Breast epithelium (tissue), 4 donors: Measurements from ENCODE around the gene NID2. TPM values are rescaled to one million over a fixed set of nuclear protein-coding genes. Genes with fewer than 3 reads are reported as not detected.
A peak's percentile ranks its signal among the peaks of the same experiment; 100 is the strongest.

Experiments used
- DNase-seq, 2 donors: peaks; one replicate each; pipeline ENCODE4 v3.0.0-alpha.2; 2019; ENCODE audit warnings: low spot score in 2 of 2
- H3K27ac ChIP-seq, 2 donors: fragments of 200-600 bp; sonication (generic) in 1 of 2; one replicate each; pipeline ENCODE4 v1.5.1; 2016 to 2019; ENCODE audit warnings: mild to moderate bottlenecking in 1 of 2
- H3K27me3 ChIP-seq, 2 donors: fragments of 200-600 bp; sonication (generic) in 1 of 2; one replicate each; pipeline versions ENCODE4 v1.5.1 to v1.6.0; 2017 to 2019; ENCODE audit warnings: control low read depth in 1 of 2, mild to moderate bottlenecking in 1 of 2
- H3K36me3 ChIP-seq: fragments of 200-600 bp; one replicate; pipeline ENCODE4 v1.5.1; 2019
- H3K4me1 ChIP-seq, 2 donors: fragments of 200-600 bp; sonication (generic); one replicate each; pipeline ENCODE4 v1.5.1; 2016 to 2019; ENCODE audit warnings: control low read depth in 1 of 2
- H3K4me3 ChIP-seq, 3 donors: fragments of 200-600 bp; sonication (generic); 1 replicate in 2 of 3; 2 replicates in 1 of 3; pipeline ENCODE4 v1.5.1; 2016 to 2019; ENCODE audit warnings: mild to moderate bottlenecking in 3 of 3, moderate library complexity in 2 of 3
- H3K9me3 ChIP-seq, 2 donors: fragments of 200-600 bp; sonication (generic) in 1 of 2; one replicate each; pipeline ENCODE4 v1.5.1; 2016 to 2019; ENCODE audit warnings: control low read depth in 1 of 2
- POLR2A ChIP-seq: fragments of 450-650 bp; IDR thresholded peaks from one replicate; pipeline ENCODE4 v1.6.1; 2016; ENCODE audit warnings: antibody characterized with exemption, mild to moderate bottlenecking, moderate library complexity
- POLR2AphosphoS5 ChIP-seq, 3 donors: sonication (generic); formaldehyde crosslinking; IDR thresholded peaks; one replicate each; pipeline ENCODE4 v1.6.1; 2017; ENCODE audit warnings: antibody characterized with exemption in 3 of 3
- intact Hi-C: fragments of 100-400 bp; cut with DNase I; formaldehyde crosslinking; loops from one replicate; pipeline ENCODE4 v1.15.1; 2023; ENCODE audit warnings: low total_unique reads
- total RNA-seq, 3 donors: library from RNA; depleted of rRNA; stranded (reverse); fragments of >200 nt; gene quantifications; one replicate each; pipeline ENCODE4 v1.1.0, GENCODE V29; 2016
- TF ChIP-seq, protein P1 (sequence below), 3 donors: fragments of 450-650 bp; IDR thresholded peaks; one replicate each; pipeline ENCODE4 v1.5.1; 2016 to 2017; ENCODE audit warnings: antibody characterized with exemption in 3 of 3, mild to moderate bottlenecking in 3 of 3, moderate library complexity in 3 of 3

The NID2 gene
- total RNA-seq, 3 donors from 2014 or later, result 10.9 to 30.8 (median 14.2) TPM

DNA sequence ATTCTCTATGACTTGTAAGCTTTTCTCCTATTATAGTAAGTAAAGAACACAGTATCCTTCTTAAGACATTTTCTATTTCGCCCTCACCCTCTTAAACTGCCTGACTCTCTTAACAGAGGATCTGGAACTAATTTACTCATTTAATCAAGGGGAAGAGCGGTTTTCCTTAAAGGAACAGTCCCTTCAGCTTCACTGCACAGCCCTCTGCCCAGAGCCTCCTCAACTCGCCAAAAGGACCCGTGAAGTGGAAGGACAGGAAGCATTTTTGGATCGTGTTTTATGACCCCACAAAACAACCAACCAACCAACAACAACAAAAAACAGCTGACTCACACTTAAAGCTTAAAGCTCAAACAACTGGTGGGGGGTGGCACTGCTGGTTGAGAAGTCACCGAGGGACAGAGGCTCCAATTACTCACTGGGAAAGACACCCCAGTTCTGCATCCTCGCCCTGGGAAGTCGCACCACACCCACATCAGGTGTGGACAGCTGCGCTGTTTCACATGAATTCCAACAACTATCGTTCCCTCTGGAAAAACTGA lies 35.7 kb downstream of the NID2 start:
- DNase-seq, result no peak
- Histone ChIP-seq H3K4me1 (no peaks in the 10 kb centered on the region), H3K9me3 (no peaks in the 10 kb centered on the region), H3K27ac (peak overlapping the region; percentile 7 to 45), H3K36me3 (no peaks in the 10 kb centered on the region), H3K27me3 (no peaks in the 10 kb centered on the region), H3K4me3 (no peak overlapping the region)
- TF ChIP-seq, protein P1, sequence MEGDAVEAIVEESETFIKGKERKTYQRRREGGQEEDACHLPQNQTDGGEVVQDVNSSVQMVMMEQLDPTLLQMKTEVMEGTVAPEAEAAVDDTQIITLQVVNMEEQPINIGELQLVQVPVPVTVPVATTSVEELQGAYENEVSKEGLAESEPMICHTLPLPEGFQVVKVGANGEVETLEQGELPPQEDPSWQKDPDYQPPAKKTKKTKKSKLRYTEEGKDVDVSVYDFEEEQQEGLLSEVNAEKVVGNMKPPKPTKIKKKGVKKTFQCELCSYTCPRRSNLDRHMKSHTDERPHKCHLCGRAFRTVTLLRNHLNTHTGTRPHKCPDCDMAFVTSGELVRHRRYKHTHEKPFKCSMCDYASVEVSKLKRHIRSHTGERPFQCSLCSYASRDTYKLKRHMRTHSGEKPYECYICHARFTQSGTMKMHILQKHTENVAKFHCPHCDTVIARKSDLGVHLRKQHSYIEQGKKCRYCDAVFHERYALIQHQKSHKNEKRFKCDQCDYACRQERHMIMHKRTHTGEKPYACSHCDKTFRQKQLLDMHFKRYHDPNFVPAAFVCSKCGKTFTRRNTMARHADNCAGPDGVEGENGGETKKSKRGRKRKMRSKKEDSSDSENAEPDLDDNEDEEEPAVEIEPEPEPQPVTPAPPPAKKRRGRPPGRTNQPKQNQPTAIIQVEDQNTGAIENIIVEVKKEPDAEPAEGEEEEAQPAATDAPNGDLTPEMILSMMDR (IDR thresholded peaks at IDR 0.05), result no peak
- no peak for TF ChIP-seq POLR2A
- TF ChIP-seq POLR2AphosphoS5 (IDR thresholded peaks at IDR 0.05), result no peak
- intact Hi-C loops, result no loop called here

DNA sequence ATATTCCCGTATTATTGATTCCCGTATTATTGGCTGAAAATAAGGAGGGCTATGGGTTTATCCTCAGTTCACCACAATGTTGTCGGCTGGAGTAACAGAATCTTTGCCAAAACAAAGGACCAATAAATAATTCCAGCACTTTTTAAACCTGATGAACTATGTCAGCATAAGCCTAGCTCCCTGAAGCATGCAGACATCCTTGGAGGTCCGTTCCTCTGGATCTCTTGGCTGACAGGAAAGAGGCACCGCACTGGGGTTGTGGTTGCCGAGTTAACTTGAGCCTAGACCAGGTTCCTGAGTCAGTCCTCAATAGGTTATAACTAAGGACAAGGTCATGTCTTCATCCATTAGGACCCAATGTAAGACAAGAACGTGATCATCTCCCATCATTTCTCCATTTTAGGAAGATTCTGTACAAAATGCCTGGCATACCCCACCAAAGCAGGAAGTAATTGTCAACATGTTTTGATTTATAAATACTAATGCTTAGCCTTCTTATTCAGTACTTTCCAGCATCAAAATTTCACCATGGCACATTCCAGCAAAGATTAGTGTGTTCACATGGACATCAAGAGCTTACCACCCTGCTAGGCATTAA lies 36.6 kb downstream of the NID2 start:
- H3K4me1 ChIP-seq, result no peaks in the 10 kb centered on the region
- no peak for TF ChIP-seq POLR2A
- peak in 1 of 3 donors; percentile 12 for TF ChIP-seq POLR2AphosphoS5 (IDR thresholded peaks at IDR 0.05)
- H3K4me3 ChIP-seq, result no peak overlapping the region
- intact Hi-C loops, result no loop called here
- H3K27ac ChIP-seq, result peak overlapping the region; percentile 5 to 87
- no peaks in the 10 kb centered on the region for H3K27me3 ChIP-seq
- no peaks in the 10 kb centered on the region for H3K36me3 ChIP-seq
- DNase-seq, result no peak
- H3K9me3 ChIP-seq, result no peaks in the 10 kb centered on the region

DNA sequence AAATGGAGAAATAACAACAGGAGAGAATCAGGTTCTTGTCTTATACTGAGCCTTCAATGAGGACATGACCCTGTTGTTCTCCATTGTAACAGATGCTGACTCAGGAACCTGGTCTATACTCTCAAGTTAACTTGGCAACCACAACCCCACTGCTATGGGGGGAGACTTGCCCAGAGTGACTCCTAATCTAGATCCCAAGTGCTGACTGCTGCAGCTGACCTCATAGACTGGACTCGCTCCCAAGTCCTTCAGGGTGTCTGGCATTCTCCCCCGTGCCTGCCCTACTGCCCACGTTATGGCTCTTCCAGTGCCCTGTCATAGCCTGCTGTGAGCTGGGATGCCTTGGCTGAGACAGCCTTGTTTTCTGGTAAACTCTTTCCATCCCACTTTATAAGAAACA lies 37.1 kb downstream of the NID2 start:
- intact Hi-C loops, result no loop called here
- H3K27me3 ChIP-seq, result no peaks in the 10 kb centered on the region
- H3K36me3 ChIP-seq, result no peaks in the 10 kb centered on the region
- DNase-seq, result peak in 1 of 2 donors; percentile 27
- no peak overlapping the region for H3K4me3 ChIP-seq
- H3K27ac ChIP-seq, result peak overlapping the region; percentile 5 to 87
- TF ChIP-seq, protein P1 (IDR thresholded peaks at IDR 0.05), result no peak
- TF ChIP-seq POLR2AphosphoS5 (IDR thresholded peaks at IDR 0.05) (no peak), POLR2A (no peak)
- H3K9me3 ChIP-seq, result no peaks in the 10 kb centered on the region
- no peaks in the 10 kb centered on the region for H3K4me1 ChIP-seq

DNA sequence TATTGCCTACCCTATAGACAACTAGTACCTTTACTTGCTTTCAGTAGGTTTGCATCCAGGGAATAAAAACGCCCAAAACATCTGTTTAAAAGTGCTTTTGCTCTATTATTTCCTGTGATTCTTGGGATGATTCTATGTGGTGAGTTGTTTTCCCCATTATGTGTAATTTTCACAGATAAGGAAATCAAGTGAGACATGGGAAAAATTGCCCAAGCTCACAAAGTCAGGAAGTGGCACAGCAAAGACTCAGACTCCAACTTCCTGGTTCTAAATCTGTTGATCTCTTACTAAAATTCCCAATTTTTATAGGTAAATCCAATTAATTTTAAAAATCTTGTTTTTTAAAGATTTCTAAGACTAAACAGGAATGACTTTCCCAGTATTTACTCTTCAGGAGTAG lies 39.0 kb downstream of the NID2 start:
- no peak for DNase-seq
- Histone ChIP-seq H3K4me3 (no peak overlapping the region), H3K27me3 (no peaks in the 10 kb centered on the region), H3K27ac (no peak overlapping the region), H3K4me1 (no peaks in the 10 kb centered on the region), H3K9me3 (no peaks in the 10 kb centered on the region), H3K36me3 (no peaks in the 10 kb centered on the region)
- TF ChIP-seq, protein P1 (IDR thresholded peaks at IDR 0.05), result no peak
- intact Hi-C loops, result no loop called here

DNA sequence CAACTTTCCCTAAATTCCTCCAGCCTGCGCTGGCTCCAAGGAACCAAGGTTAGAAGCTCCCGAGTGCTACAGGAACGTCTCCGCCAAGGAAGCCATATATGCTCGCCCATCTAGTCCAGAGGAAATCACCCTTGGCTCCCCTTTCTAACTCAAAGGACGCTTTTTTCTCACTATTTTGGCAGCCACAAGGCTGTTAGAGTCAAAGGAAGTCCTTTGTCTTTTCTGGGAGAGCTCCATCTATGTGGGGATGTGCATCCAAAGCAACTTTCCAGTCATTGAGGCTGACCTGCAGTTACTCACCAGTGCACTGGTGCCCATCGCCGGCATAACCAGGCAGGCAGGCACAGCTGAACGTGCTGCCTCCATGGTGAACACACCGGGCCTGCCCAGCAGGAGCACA lies 42.0 kb downstream of the NID2 start:
- no peak for DNase-seq
- TF ChIP-seq POLR2AphosphoS5 (IDR thresholded peaks at IDR 0.05) (no peak), POLR2A (no peak)
- TF ChIP-seq, protein P1 (IDR thresholded peaks at IDR 0.05), result no peak
- Histone ChIP-seq H3K36me3 (no peaks in the 10 kb centered on the region), H3K27ac (peak overlapping the region in 1 of 2 donors; percentile 48), H3K9me3 (peaks cover 0 to 8% of the 10 kb centered on the region in 2 donors), H3K4me1 (no peaks in the 10 kb centered on the region), H3K4me3 (no peak overlapping the region), H3K27me3 (no peaks in the 10 kb centered on the region)
- intact Hi-C loops, result no loop called here
